Heart left ventricle (tissue), 13 donors: ENCODE results near the gene CIDEC.

Source experiments
- POLR2A ChIP-seq, 2 donors: fragments of 450-650 bp; IDR thresholded peaks; one replicate each; pipeline ENCODE4 v1.6.1; 2017; ENCODE audit warnings: antibody characterized with exemption in 2 of 2, mild to moderate bottlenecking in 2 of 2, moderate library complexity in 2 of 2
- TF ChIP-seq, protein P1 (sequence below), 12 donors: fragments of 200-600 bp; sonication (generic) in 4 of 12; IDR thresholded peaks; one replicate each; pipeline versions ENCODE4 v1.5.0 to v1.8.0; 2018 to 2022; ENCODE audit warnings: antibody characterized with exemption in 12 of 12, mild to moderate bottlenecking in 5 of 12
- donor health status: ischemic (EF 13 %, LVEDD 7.1; RV severe dilation, severe dysfunction).
- donor health status: DM: no; HTN: yes; CAD: no.
- donor health status: DM: no; HTN: no; CAD: no.
- donor health status: ischemic (EF 25% LVEDD 6.9; RV normal size, moderate dysfunction).
- donor health status: ischemic (EF 25% LVEDD 5.7; RV mildly dilated, moderate dysfunction).
- donor health status: ischemic (EF 35%, LVEDD 5.7; RV mildly dilated, moderate dysfunction).
- donor health status: nonischemic (EF 11% LVEDD 7.7; RV severe dilation, severe dysfunction).
- donor health status: DM: yes; HTN: yes; CAD: no.
- donor health status: PGD.
- donor health status: ischemic (EF 29% LVEDD 5.4; RV normal size, mild dysfunction).
- donor health status: nonischemic (EF 23%, LVEDD 6.1; RV moderate dilation, normal function).

DNA sequence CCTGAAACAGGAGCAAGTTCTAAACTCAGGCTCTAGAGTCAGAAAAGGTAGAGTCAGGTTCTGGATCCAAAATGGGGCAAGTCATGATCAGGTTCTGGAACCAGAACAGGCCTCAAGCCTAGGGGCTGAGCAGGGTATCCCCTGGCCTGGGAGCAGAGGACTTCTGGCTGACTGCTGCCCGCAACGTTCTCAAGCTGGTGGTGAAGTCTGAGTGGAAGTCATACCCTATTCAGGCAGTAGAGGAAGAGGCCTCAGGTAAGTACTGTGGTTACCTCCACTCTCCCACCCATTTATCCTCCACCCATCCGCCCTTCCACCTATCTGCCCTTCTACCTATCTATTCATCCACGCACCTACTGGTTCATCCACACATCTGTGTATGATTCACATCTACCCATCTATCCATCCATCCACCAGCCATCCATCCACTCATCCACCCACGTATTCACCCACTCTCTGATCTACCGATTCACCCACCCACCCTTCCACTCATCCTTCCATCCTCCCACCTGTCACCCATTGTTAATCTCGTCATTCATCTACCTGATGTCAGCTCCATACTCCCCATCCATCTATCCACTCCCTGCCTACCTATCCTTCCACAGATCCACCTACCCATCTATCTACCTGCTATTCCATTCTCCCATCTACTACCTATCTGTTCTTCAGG, 61.3 kb downstream of the CIDEC start:
- TF ChIP-seq, protein P1, sequence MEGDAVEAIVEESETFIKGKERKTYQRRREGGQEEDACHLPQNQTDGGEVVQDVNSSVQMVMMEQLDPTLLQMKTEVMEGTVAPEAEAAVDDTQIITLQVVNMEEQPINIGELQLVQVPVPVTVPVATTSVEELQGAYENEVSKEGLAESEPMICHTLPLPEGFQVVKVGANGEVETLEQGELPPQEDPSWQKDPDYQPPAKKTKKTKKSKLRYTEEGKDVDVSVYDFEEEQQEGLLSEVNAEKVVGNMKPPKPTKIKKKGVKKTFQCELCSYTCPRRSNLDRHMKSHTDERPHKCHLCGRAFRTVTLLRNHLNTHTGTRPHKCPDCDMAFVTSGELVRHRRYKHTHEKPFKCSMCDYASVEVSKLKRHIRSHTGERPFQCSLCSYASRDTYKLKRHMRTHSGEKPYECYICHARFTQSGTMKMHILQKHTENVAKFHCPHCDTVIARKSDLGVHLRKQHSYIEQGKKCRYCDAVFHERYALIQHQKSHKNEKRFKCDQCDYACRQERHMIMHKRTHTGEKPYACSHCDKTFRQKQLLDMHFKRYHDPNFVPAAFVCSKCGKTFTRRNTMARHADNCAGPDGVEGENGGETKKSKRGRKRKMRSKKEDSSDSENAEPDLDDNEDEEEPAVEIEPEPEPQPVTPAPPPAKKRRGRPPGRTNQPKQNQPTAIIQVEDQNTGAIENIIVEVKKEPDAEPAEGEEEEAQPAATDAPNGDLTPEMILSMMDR (IDR thresholded peaks at IDR 0.05): no peak
- TF ChIP-seq POLR2A (IDR thresholded peaks at IDR 0.05): no peak
